WTC11 (cell line): ENCODE results near the gene DAD1. TPM values are rescaled to one million over a fixed set of nuclear protein-coding genes. Genes with fewer than 3 reads are reported as not detected.

Source experiments
- ATAC-seq: fragments of 200-7000 bp; cut with Tn5 transposase; 2 replicates; pipeline ENCODE4 v1.10.0; 2021; ENCODE audit warnings: mild to moderate bottlenecking, moderate library complexity
- CTCF ChIA-PET: fragments of 300-600 bp; sonication (Branson Sonifier 250); formaldehyde crosslinking; loops from one replicate; lab custom pipeline; 2021; ENCODE audit warnings: antibody characterized with exemption; lab: Charles Lee
- POLR2A ChIA-PET: fragments of 350-600 bp; sonication (Branson Sonifier 250); formaldehyde crosslinking; loops from one replicate; lab custom pipeline; 2021; ENCODE audit warnings: antibody characterized with exemption; lab: Charles Lee
- DNase-seq: peaks from one replicate; pipeline ENCODE4 v3.0.0; 2021; ENCODE audit warnings: low spot score
- H3K27ac Mint-ChIP-seq: 2 replicates; pipeline ENCODE4 v1.8.0; 2021; ENCODE audit warnings: mixed read lengths
- H3K27me3 Mint-ChIP-seq: 2 replicates; pipeline ENCODE4 v1.8.0; 2021; ENCODE audit warnings: low read depth, mild to moderate bottlenecking, moderate library complexity, mixed read lengths
- H3K36me3 Mint-ChIP-seq: 2 replicates; pipeline ENCODE4 v1.8.0; 2021; ENCODE audit warnings: mixed read lengths
- H3K4me1 Mint-ChIP-seq: 2 replicates; pipeline ENCODE4 v1.8.0; 2022; ENCODE audit warnings: mixed read lengths
- H3K4me3 Mint-ChIP-seq: 2 replicates; pipeline ENCODE4 v1.8.0; 2021; ENCODE audit warnings: mild to moderate bottlenecking, moderate library complexity, mixed read lengths
- H3K9me3 Mint-ChIP-seq: 2 replicates; pipeline ENCODE4 v1.8.0; 2021; ENCODE audit warnings: mixed read lengths
- CREB1 ChIP-seq: sonication (generic); formaldehyde crosslinking; IDR thresholded peaks from 2 replicates; pipeline ENCODE4 v1.8.0; 2023; ENCODE audit warnings: mild to moderate bottlenecking, missing genetic modification reagents
- ESRRA ChIP-seq: sonication (generic); formaldehyde crosslinking; IDR thresholded peaks from 2 replicates; pipeline ENCODE4 v1.8.1; 2022; ENCODE audit warnings: mild to moderate bottlenecking, missing genetic modification reagents, borderline replicate concordance
- ETV6 ChIP-seq: sonication (generic); formaldehyde crosslinking; IDR thresholded peaks from 2 replicates; pipeline ENCODE4 v1.8.1; 2022; ENCODE audit warnings: mild to moderate bottlenecking, missing genetic modification reagents
- KAT7 ChIP-seq: sonication (generic); formaldehyde crosslinking; IDR thresholded peaks from 2 replicates; pipeline ENCODE4 v1.8.1; 2023; ENCODE audit warnings: missing genetic modification reagents, mild to moderate bottlenecking, borderline replicate concordance
- RELA ChIP-seq: sonication (generic); formaldehyde crosslinking; IDR thresholded peaks from 2 replicates; pipeline ENCODE4 v1.8.1; 2022; ENCODE audit warnings: missing genetic modification reagents, mild to moderate bottlenecking, borderline replicate concordance
- RORB ChIP-seq: fragments of 250-450 bp; sonication (Bioruptor Pico); IDR thresholded peaks from 2 replicates; pipeline ENCODE4 v1.9.0; 2021; ENCODE audit warnings: mild to moderate bottlenecking
- SMAD3 ChIP-seq: sonication (generic); formaldehyde crosslinking; IDR thresholded peaks from 2 replicates; pipeline ENCODE4 v1.8.0; 2022; ENCODE audit warnings: missing genetic modification reagents, mild to moderate bottlenecking, borderline replicate concordance
- SMAD4 ChIP-seq: sonication (generic); formaldehyde crosslinking; IDR thresholded peaks from 2 replicates; pipeline ENCODE4 v1.8.0; 2022; ENCODE audit warnings: mild to moderate bottlenecking, missing genetic modification reagents
- SP1 ChIP-seq: sonication (generic); formaldehyde crosslinking; conservative IDR thresholded peaks from 2 replicates; pipeline ENCODE4 v1.8.1; 2022; ENCODE audit warnings: missing genetic modification reagents
- TEAD1 ChIP-seq: sonication (generic); formaldehyde crosslinking; IDR thresholded peaks from 2 replicates; pipeline ENCODE4 v1.8.0; 2022; ENCODE audit warnings: mild to moderate bottlenecking, missing genetic modification reagents
- ZNF138 ChIP-seq: sonication (generic); formaldehyde crosslinking; conservative IDR thresholded peaks from 2 replicates; pipeline ENCODE4 v1.8.1; 2022; ENCODE audit warnings: mild to moderate bottlenecking, moderate library complexity, missing genetic modification reagents
- ZNF396 ChIP-seq: fragments of 250-450 bp; sonication (Bioruptor Pico); IDR thresholded peaks from 2 replicates; pipeline ENCODE4 v1.8.0; 2021; ENCODE audit warnings: mild to moderate bottlenecking, moderate library complexity, borderline replicate concordance
- total RNA-seq: library from RNA; stranded (reverse); gene quantifications from 3 replicates; pipeline ENCODE4 v1.2.3, GENCODE V29; 2021
- TF ChIP-seq, protein P1 (sequence below): sonication (generic); formaldehyde crosslinking; IDR thresholded peaks from 2 replicates; pipeline ENCODE4 v1.8.0; 2023; ENCODE audit warnings: missing genetic modification reagents, mild to moderate bottlenecking, borderline replicate concordance
- TF ChIP-seq, protein P2 (sequence below): sonication (generic); formaldehyde crosslinking; IDR thresholded peaks from 2 replicates; pipeline ENCODE4 v1.8.1; 2023; ENCODE audit warnings: mild to moderate bottlenecking, missing genetic modification reagents, moderate library complexity
- TF ChIP-seq, protein P3 (sequence below): fragments of 250-450 bp; sonication (Bioruptor Pico); IDR thresholded peaks from 2 replicates; pipeline ENCODE4 v1.9.0; 2021; ENCODE audit warnings: mild to moderate bottlenecking
- TF ChIP-seq, protein P4 (sequence below): sonication (generic); formaldehyde crosslinking; IDR thresholded peaks from 2 replicates; pipeline ENCODE4 v1.8.0; 2022; ENCODE audit warnings: mild to moderate bottlenecking, missing genetic modification reagents
- TF ChIP-seq, protein P5 (sequence below): sonication (generic); formaldehyde crosslinking; conservative IDR thresholded peaks from 2 replicates; pipeline ENCODE4 v1.8.1; 2023; ENCODE audit warnings: mild to moderate bottlenecking, low read depth, missing genetic modification reagents, moderate library complexity
- TF ChIP-seq, protein P6 (sequence below): sonication (generic); formaldehyde crosslinking; IDR thresholded peaks from 2 replicates; pipeline ENCODE4 v1.8.1; 2022; ENCODE audit warnings: mild to moderate bottlenecking, missing genetic modification reagents, moderate library complexity, borderline replicate concordance
- TF ChIP-seq, protein P7 (sequence below): sonication (generic); formaldehyde crosslinking; IDR thresholded peaks from 2 replicates; pipeline ENCODE4 v1.8.0; 2023; ENCODE audit warnings: mild to moderate bottlenecking, missing genetic modification reagents

The DAD1 gene
- total RNA-seq, 1 experiment from 2014 or later, result 125 TPM

DNA sequence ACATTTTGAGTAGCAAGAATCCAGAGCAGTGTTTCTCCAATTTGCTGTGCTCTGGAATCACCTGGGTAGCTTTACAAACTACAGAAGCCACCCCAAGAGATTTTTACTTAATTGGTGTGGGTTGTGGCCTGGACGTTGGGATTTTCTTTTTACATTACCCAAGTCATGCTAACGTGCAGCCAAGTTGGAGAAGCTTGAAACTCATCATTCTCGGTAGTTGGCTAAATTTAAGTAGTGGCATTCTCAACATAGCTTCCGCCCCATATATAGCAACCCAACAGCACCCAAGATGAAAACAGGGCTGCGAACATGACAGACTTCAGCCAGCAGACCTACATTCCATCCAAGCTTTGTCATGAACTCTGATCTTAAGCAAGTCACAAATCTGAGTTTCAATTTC is 25.0 kb downstream of the DAD1 start (continued):
- TF ChIP-seq, protein P1, sequence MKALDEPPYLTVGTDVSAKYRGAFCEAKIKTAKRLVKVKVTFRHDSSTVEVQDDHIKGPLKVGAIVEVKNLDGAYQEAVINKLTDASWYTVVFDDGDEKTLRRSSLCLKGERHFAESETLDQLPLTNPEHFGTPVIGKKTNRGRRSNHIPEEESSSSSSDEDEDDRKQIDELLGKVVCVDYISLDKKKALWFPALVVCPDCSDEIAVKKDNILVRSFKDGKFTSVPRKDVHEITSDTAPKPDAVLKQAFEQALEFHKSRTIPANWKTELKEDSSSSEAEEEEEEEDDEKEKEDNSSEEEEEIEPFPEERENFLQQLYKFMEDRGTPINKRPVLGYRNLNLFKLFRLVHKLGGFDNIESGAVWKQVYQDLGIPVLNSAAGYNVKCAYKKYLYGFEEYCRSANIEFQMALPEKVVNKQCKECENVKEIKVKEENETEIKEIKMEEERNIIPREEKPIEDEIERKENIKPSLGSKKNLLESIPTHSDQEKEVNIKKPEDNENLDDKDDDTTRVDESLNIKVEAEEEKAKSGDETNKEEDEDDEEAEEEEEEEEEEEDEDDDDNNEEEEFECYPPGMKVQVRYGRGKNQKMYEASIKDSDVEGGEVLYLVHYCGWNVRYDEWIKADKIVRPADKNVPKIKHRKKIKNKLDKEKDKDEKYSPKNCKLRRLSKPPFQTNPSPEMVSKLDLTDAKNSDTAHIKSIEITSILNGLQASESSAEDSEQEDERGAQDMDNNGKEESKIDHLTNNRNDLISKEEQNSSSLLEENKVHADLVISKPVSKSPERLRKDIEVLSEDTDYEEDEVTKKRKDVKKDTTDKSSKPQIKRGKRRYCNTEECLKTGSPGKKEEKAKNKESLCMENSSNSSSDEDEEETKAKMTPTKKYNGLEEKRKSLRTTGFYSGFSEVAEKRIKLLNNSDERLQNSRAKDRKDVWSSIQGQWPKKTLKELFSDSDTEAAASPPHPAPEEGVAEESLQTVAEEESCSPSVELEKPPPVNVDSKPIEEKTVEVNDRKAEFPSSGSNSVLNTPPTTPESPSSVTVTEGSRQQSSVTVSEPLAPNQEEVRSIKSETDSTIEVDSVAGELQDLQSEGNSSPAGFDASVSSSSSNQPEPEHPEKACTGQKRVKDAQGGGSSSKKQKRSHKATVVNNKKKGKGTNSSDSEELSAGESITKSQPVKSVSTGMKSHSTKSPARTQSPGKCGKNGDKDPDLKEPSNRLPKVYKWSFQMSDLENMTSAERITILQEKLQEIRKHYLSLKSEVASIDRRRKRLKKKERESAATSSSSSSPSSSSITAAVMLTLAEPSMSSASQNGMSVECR (CRISPR knock-in tag), result no peak
- TF ChIP-seq ESRRA (CRISPR knock-in tag) (no peak), ETV6 (CRISPR knock-in tag) (no peak), SMAD3 (no peak), RORB (CRISPR knock-in tag) (no peak)

DNA sequence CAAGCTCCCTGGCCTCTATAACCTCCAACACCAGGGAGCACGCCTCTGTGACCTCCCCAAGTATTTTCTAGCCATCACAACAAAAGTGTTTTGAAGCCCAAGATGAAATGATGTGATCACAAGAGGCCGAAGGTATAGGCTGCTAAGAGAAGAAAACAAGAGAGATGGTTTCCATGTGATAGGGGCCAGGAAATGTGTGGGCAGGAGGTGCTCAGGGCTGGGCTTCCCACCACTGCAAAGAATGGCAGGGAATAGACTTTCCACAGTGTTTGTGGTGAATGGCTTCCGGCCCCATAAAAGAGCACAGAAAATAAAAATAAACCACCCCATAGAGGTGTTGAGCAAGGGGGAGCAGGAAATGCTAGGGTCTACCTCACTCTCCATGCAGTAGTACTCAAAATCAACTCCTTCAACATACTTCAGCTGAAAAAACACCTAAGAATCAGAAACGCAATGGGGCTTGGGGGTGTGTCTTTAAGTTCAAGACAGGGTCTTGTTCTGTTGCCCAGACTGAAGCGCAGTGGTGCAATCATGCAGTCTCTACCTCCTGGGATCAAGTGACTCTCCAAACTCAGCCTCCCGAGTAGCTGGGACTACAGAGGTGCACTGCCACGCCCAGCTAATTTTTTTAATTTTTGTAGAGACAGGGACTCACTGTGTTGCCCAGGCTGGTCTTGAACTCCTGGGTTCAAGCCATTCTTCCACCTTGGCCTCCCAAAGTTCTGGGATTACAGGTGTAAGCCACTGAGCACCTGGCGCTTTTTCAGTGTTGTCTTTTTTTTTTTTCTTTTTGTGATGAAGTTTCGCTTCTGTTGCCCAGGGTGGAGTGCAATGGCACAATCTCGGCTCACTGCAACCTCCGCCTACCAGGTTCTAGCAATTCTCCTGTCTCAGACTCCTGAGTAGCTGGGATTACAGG is 27.1 kb downstream of the DAD1 start:
- peaks cover 30% of the 10 kb centered on the region for H3K4me1 Mint-ChIP-seq
- ChIA-PET CTCF (interaction anchor here (1.1 to 5.2 kb wide), 2 partner anchors 9 to 74 kb away, joined by 3 to 111 read pairs; no protein-coding TSS in a partner anchor), POLR2A (no interaction called here)
- peaks cover 12% of the 10 kb centered on the region for H3K36me3 Mint-ChIP-seq
- H3K9me3 Mint-ChIP-seq, result no peaks in the 10 kb centered on the region
- ATAC-seq (no peak), DNase-seq (no peak)
- H3K27ac Mint-ChIP-seq, result peak overlapping the region; percentile 72
- no peaks in the 10 kb centered on the region for H3K27me3 Mint-ChIP-seq
- H3K4me3 Mint-ChIP-seq, result no peak overlapping the region
- TF ChIP-seq SP1 (CRISPR knock-in tag) (no peak), TEAD1 (CRISPR knock-in tag) (no peak), CREB1 (CRISPR knock-in tag) (no peak), RORB (CRISPR knock-in tag) (no peak), SMAD4 (CRISPR knock-in tag) (no peak), ETV6 (CRISPR knock-in tag) (no peak), ZNF138 (no peak), ZNF396 (CRISPR knock-in tag) (no peak), KAT7 (CRISPR knock-in tag) (no peak), RELA (CRISPR knock-in tag) (no peak)
- TF ChIP-seq, protein P2, sequence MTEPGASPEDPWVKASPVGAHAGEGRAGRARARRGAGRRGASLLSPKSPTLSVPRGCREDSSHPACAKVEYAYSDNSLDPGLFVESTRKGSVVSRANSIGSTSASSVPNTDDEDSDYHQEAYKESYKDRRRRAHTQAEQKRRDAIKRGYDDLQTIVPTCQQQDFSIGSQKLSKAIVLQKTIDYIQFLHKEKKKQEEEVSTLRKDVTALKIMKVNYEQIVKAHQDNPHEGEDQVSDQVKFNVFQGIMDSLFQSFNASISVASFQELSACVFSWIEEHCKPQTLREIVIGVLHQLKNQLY, result no peak
- TF ChIP-seq, protein P3, sequence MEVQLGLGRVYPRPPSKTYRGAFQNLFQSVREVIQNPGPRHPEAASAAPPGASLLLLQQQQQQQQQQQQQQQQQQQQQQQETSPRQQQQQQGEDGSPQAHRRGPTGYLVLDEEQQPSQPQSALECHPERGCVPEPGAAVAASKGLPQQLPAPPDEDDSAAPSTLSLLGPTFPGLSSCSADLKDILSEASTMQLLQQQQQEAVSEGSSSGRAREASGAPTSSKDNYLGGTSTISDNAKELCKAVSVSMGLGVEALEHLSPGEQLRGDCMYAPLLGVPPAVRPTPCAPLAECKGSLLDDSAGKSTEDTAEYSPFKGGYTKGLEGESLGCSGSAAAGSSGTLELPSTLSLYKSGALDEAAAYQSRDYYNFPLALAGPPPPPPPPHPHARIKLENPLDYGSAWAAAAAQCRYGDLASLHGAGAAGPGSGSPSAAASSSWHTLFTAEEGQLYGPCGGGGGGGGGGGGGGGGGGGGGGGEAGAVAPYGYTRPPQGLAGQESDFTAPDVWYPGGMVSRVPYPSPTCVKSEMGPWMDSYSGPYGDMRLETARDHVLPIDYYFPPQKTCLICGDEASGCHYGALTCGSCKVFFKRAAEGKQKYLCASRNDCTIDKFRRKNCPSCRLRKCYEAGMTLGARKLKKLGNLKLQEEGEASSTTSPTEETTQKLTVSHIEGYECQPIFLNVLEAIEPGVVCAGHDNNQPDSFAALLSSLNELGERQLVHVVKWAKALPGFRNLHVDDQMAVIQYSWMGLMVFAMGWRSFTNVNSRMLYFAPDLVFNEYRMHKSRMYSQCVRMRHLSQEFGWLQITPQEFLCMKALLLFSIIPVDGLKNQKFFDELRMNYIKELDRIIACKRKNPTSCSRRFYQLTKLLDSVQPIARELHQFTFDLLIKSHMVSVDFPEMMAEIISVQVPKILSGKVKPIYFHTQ, result no peak
- TF ChIP-seq, protein P4, sequence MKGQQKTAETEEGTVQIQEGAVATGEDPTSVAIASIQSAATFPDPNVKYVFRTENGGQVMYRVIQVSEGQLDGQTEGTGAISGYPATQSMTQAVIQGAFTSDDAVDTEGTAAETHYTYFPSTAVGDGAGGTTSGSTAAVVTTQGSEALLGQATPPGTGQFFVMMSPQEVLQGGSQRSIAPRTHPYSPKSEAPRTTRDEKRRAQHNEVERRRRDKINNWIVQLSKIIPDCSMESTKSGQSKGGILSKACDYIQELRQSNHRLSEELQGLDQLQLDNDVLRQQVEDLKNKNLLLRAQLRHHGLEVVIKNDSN, result no peak
- TF ChIP-seq, protein P5, sequence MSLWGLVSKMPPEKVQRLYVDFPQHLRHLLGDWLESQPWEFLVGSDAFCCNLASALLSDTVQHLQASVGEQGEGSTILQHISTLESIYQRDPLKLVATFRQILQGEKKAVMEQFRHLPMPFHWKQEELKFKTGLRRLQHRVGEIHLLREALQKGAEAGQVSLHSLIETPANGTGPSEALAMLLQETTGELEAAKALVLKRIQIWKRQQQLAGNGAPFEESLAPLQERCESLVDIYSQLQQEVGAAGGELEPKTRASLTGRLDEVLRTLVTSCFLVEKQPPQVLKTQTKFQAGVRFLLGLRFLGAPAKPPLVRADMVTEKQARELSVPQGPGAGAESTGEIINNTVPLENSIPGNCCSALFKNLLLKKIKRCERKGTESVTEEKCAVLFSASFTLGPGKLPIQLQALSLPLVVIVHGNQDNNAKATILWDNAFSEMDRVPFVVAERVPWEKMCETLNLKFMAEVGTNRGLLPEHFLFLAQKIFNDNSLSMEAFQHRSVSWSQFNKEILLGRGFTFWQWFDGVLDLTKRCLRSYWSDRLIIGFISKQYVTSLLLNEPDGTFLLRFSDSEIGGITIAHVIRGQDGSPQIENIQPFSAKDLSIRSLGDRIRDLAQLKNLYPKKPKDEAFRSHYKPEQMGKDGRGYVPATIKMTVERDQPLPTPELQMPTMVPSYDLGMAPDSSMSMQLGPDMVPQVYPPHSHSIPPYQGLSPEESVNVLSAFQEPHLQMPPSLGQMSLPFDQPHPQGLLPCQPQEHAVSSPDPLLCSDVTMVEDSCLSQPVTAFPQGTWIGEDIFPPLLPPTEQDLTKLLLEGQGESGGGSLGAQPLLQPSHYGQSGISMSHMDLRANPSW, result no peak
- TF ChIP-seq, protein P6, sequence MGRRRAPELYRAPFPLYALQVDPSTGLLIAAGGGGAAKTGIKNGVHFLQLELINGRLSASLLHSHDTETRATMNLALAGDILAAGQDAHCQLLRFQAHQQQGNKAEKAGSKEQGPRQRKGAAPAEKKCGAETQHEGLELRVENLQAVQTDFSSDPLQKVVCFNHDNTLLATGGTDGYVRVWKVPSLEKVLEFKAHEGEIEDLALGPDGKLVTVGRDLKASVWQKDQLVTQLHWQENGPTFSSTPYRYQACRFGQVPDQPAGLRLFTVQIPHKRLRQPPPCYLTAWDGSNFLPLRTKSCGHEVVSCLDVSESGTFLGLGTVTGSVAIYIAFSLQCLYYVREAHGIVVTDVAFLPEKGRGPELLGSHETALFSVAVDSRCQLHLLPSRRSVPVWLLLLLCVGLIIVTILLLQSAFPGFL (CRISPR knock-in tag), result no peak
- TF ChIP-seq, protein P7, sequence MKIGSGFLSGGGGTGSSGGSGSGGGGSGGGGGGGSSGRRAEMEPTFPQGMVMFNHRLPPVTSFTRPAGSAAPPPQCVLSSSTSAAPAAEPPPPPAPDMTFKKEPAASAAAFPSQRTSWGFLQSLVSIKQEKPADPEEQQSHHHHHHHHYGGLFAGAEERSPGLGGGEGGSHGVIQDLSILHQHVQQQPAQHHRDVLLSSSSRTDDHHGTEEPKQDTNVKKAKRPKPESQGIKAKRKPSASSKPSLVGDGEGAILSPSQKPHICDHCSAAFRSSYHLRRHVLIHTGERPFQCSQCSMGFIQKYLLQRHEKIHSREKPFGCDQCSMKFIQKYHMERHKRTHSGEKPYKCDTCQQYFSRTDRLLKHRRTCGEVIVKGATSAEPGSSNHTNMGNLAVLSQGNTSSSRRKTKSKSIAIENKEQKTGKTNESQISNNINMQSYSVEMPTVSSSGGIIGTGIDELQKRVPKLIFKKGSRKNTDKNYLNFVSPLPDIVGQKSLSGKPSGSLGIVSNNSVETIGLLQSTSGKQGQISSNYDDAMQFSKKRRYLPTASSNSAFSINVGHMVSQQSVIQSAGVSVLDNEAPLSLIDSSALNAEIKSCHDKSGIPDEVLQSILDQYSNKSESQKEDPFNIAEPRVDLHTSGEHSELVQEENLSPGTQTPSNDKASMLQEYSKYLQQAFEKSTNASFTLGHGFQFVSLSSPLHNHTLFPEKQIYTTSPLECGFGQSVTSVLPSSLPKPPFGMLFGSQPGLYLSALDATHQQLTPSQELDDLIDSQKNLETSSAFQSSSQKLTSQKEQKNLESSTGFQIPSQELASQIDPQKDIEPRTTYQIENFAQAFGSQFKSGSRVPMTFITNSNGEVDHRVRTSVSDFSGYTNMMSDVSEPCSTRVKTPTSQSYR, result no peak
